ENCODE data around the gene LIG1.
"Not testable (repeated sequence)": the region's sequence is repeated elsewhere in the genome, so short reads cannot be mapped to it uniquely, and the experiment has no call there.

LIG1 gene

DNA sequence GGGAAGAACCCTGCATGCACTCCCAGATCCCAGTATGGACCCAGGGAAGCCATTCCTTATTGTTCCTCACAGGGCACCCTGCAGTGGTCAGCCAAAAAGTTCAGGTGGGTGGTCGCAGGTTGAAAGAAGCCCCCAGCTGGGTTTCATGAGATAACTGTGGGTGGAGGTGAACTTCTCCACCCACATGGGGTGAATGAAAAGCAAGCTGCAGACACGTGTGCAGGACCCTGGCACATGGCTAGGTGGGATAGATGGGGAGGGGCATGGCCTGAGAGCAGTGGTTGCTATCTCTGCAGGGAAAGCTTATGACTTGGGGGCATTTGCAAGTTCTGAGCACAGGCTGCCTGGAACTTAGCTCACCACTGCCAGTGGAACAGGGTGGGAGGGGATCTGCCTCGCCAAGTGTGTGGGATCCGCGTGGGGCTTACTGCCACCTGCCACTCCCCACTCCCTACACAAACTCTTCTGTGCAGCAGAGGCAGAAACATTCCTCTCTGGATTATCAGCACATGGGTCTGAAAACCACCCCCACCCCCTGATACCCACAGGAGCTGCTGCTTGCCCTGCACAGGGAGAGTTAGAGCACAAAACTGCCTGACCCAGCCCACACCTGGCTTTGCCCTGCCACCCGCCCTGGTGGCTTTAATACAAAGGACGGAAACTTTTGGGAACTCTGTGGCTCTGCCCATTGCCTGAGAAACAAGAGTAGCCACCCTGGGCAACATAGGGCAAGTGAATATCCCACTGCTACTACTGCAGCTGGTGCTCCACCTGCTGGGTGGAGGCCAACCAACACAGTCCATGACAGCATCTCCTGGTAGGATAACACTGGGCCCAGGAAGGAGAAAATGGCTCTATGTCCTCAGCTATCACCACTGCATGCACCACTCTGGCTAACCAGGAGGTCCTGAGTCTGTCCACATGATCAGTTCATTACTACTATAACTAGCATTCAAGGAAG is 84.0 kb downstream of the LIG1 start:
- in situ Hi-C loops (cut with MboI; ENCODE audit: low sequenced_read_pairs) = no loop called here

GRCh38 chr19:48085076-48085475 is 85.1 kb downstream of the LIG1 start:
- in situ Hi-C loops (cut with MboI; ENCODE audit: low sequenced_read_pairs) = no loop called here

DNA sequence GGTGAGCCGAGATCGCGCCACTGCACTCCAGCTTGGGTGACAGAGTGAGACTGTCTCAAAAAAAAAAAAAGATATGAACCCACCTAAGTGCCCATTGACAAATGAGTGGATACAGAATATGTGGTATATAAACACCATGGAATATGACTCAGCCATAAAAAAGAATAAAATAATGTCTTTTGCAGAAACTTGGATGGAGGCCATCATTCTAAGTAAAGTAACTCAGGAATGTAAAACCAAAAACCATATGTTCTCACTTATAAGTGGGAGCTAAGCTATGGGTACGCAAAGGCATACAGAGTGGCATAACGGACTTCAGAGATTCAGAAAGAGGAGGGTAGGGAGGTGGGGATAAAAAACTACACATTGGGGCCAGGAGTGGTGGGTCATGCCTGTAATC is 89.0 kb downstream of the LIG1 start:
- in situ Hi-C loops (cut with MboI; ENCODE audit: low sequenced_read_pairs) = no loop called here

- in situ Hi-C loops (cut with MboI; ENCODE audit: low sequenced_read_pairs) = not testable (repeated sequence)
Measured at GRCh38 chr19:48070177-48070769, 99.9 kb downstream of the LIG1 start.

GRCh38 chr19:48069435-48069834 is 100.7 kb downstream of the LIG1 start:
- in situ Hi-C loops (cut with MboI; ENCODE audit: low sequenced_read_pairs) = no loop called here
